IMR-90 (cell line): ENCODE data around the gene TIAM1. TPM values are rescaled to one million over a fixed set of nuclear protein-coding genes. Genes with fewer than 3 reads are reported as not detected.

Source experiments
- ATAC-seq: fragments of 200-7000 bp; cut with Tn5 transposase; 2 replicates; pipeline ENCODE4 v1.9.1; 2020; ENCODE audit warnings: low read depth, mild to moderate bottlenecking, moderate library complexity
- BruUV-seq: library from RNA; stranded (reverse); fragments of 400-500 nt; replicated peaks from 2 replicates; lab custom pipeline; 2021; lab: Mats Ljungman, UMichigan
- CTCF ChIA-PET: fragments of 300-600 bp; formaldehyde crosslinking; extraction: SDS; loops from one replicate; lab custom pipeline; 2021; ENCODE audit warnings: antibody characterized with exemption; lab: Yijun Ruan, JAX
- POLR2A ChIA-PET: fragments of 300-600 bp; sonication (Branson Sonifier 250); formaldehyde crosslinking; loops from one replicate; lab custom pipeline; 2022; ENCODE audit warnings: antibody characterized with exemption; ENCODE audit not compliant: unreplicated experiment; lab: Charles Lee
- DNase-seq: peaks from one replicate; pipeline ENCODE4 v3.0.0; 2013
- H2AFZ ChIP-seq: replicated peaks from 2 replicates; pipeline ENCODE3; 2013; ENCODE audit warnings: low read length, mild to moderate bottlenecking; ENCODE audit not compliant: poor library complexity
- H2AK5ac ChIP-seq: 2 replicates; pipeline ENCODE4 v1.6.1; 2013; ENCODE audit warnings: low read depth, low read length, inconsistent platforms
- H2AK9ac ChIP-seq: replicated peaks from 2 replicates; pipeline ENCODE3; 2013; ENCODE audit warnings: mild to moderate bottlenecking, low read depth, low read length, moderate library complexity; ENCODE audit not compliant: poor library complexity
- H2BK120ac ChIP-seq: 2 replicates; pipeline ENCODE4 v1.6.1; 2013; ENCODE audit warnings: low read depth, low read length, inconsistent platforms
- H2BK15ac ChIP-seq: 3 replicates; pipeline ENCODE4 v1.6.1; 2013; ENCODE audit warnings: low read depth, low read length, inconsistent platforms
- H2BK20ac ChIP-seq: 2 replicates; pipeline ENCODE4 v1.6.1; 2013; ENCODE audit warnings: low read depth, mild to moderate bottlenecking, inconsistent platforms, low read length, moderate library complexity
- H2BK5ac ChIP-seq: 2 replicates; pipeline ENCODE4 v1.6.1; 2013; ENCODE audit warnings: mild to moderate bottlenecking, low read depth, low read length, inconsistent platforms; ENCODE audit not compliant: poor library complexity, severe bottlenecking
- H3K14ac ChIP-seq: replicated peaks from 2 replicates; pipeline ENCODE4 v1.6.1; 2013; ENCODE audit warnings: low read depth, low read length, inconsistent platforms
- H3K18ac ChIP-seq: 2 replicates; pipeline ENCODE4 v1.6.1; 2013; ENCODE audit warnings: low read depth, low read length, control low read depth
- H3K23ac ChIP-seq: 2 replicates; pipeline ENCODE4 v1.6.1; 2013; ENCODE audit warnings: low read depth, low read length, inconsistent platforms
- H3K27ac ChIP-seq: 2 replicates; pipeline ENCODE4 v1.5.1; 2013; ENCODE audit warnings: mild to moderate bottlenecking, control low read depth, low read length; ENCODE audit not compliant: insufficient read depth
- H3K27me3 ChIP-seq: 2 replicates; pipeline ENCODE4 v1.6.1; 2013; ENCODE audit warnings: low read length; ENCODE audit not compliant: control insufficient read depth, insufficient read depth
- H3K36me3 ChIP-seq: 2 replicates; pipeline ENCODE4 v1.6.1; 2013; ENCODE audit warnings: low read length, mixed read lengths; ENCODE audit not compliant: control insufficient read depth, insufficient read depth
- H3K4ac ChIP-seq: 2 replicates; pipeline ENCODE4 v1.6.1; 2013; ENCODE audit warnings: low read depth, low read length, inconsistent platforms
- H3K4me1 ChIP-seq: 2 replicates; pipeline ENCODE4 v1.6.1; 2013; ENCODE audit warnings: low read length, mixed read lengths; ENCODE audit not compliant: control insufficient read depth, insufficient read depth
- H3K4me2 ChIP-seq: 2 replicates; pipeline ENCODE4 v1.6.1; 2013; ENCODE audit warnings: low read depth, mild to moderate bottlenecking, control low read depth, low read length, moderate library complexity
- H3K4me3 ChIP-seq: 2 replicates; pipeline ENCODE4 v1.5.1; 2013; ENCODE audit warnings: low read depth, mild to moderate bottlenecking, control low read depth, low read length, moderate library complexity; ENCODE audit not compliant: insufficient read depth
- H3K56ac ChIP-seq: 2 replicates; pipeline ENCODE4 v1.6.1; 2013; ENCODE audit warnings: low read length, inconsistent platforms; ENCODE audit not compliant: insufficient read depth; ENCODE audit errors: extremely low read depth
- H3K79me1 ChIP-seq, 2 experiments: 2 replicates each; pipeline ENCODE4 v1.6.1; 2013; ENCODE audit warnings: low read length in 2 of 2, inconsistent platforms in 1 of 2, low read depth in 1 of 2
- H3K9ac ChIP-seq: 2 replicates; pipeline ENCODE4 v1.6.1; 2013; ENCODE audit warnings: low read depth, low read length, control low read depth
- H3K9me1 ChIP-seq: 2 replicates; pipeline ENCODE4 v1.6.1; 2013; ENCODE audit warnings: low read length, inconsistent platforms; ENCODE audit not compliant: insufficient read depth
- H3K9me3 ChIP-seq: 2 replicates; pipeline ENCODE4 v1.6.1; 2013; ENCODE audit warnings: low read length; ENCODE audit not compliant: control insufficient read depth, insufficient read depth
- H4K20me1 ChIP-seq: 2 replicates; pipeline ENCODE4 v1.6.1; 2013; ENCODE audit warnings: low read length, inconsistent platforms; ENCODE audit not compliant: insufficient read depth
- H4K5ac ChIP-seq: 2 replicates; pipeline ENCODE4 v1.6.1; 2013; ENCODE audit warnings: mild to moderate bottlenecking, low read depth, low read length, control low read depth
- H4K8ac ChIP-seq, 2 experiments: 2 replicates each; pipeline ENCODE4 v1.6.1; 2013; ENCODE audit warnings: low read depth in 2 of 2, low read length in 2 of 2, control low read depth in 1 of 2, inconsistent platforms in 1 of 2
- H4K91ac ChIP-seq: 2 replicates; pipeline ENCODE4 v1.6.1; 2013; ENCODE audit warnings: low read depth, low read length, inconsistent platforms; ENCODE audit not compliant: insufficient read depth
- BHLHE40 ChIP-seq: fragments of 150-350 bp; IDR thresholded peaks from 2 replicates; pipeline ENCODE4 v1.6.1; 2016; ENCODE audit warnings: mild to moderate bottlenecking, low read depth, low read length
- CEBPB ChIP-seq: IDR thresholded peaks from 2 replicates; pipeline ENCODE4 v1.6.1; 2012; ENCODE audit warnings: low read depth, low read length, improper control_type of control experiment
- CHD1 ChIP-seq: IDR thresholded peaks from 2 replicates; pipeline ENCODE4 v1.6.1; 2012; ENCODE audit warnings: low read depth, low read length, improper control_type of control experiment
- CTCF ChIP-seq: conservative IDR thresholded peaks from 2 replicates; pipeline ENCODE4 v1.5.1; 2012; ENCODE audit warnings: mild to moderate bottlenecking, low read depth, low read length, improper control_type of control experiment
- ELK1 ChIP-seq: fragments of 150-350 bp; IDR thresholded peaks from 2 replicates; pipeline ENCODE4 v1.6.1; 2016; ENCODE audit warnings: low read depth, mild to moderate bottlenecking, low read length, moderate library complexity, borderline replicate concordance
- FOS ChIP-seq: fragments of 150-350 bp; IDR thresholded peaks from 2 replicates; pipeline ENCODE4 v1.6.1; 2016; ENCODE audit warnings: low read depth, low read length
- MAFK ChIP-seq: IDR thresholded peaks from 2 replicates; pipeline ENCODE4 v1.6.1; 2012; ENCODE audit warnings: low read depth, low read length, improper control_type of control experiment
- MAZ ChIP-seq: IDR thresholded peaks from 2 replicates; pipeline ENCODE4 v1.6.1; 2012; ENCODE audit warnings: low read depth, mild to moderate bottlenecking, low read length, improper control_type of control experiment, moderate library complexity, borderline replicate concordance
- MXI1 ChIP-seq: IDR thresholded peaks from 2 replicates; pipeline ENCODE4 v1.6.1; 2012; ENCODE audit warnings: low read depth, mild to moderate bottlenecking, low read length, moderate library complexity, borderline replicate concordance
- NFE2L2 ChIP-seq: fragments of 150-350 bp; IDR thresholded peaks from 2 replicates; pipeline ENCODE4 v1.6.1; 2016; ENCODE audit warnings: low read depth, mild to moderate bottlenecking, low read length
- POLR2A ChIP-seq: IDR thresholded peaks from 2 replicates; pipeline ENCODE4 v1.6.1; 2012; ENCODE audit warnings: mild to moderate bottlenecking, low read depth, low read length
- RAD21 ChIP-seq: IDR thresholded peaks from 2 replicates; pipeline ENCODE4 v1.6.1; 2012; ENCODE audit warnings: low read length, improper control_type of control experiment
- RCOR1 ChIP-seq: IDR thresholded peaks from 2 replicates; pipeline ENCODE4 v1.6.1; 2012; ENCODE audit warnings: mild to moderate bottlenecking, low read length, improper control_type of control experiment; ENCODE audit not compliant: insufficient replicate concordance
- RFX5 ChIP-seq: IDR thresholded peaks from 2 replicates; pipeline ENCODE4 v1.8.0; 2012; ENCODE audit warnings: low read depth, mild to moderate bottlenecking, low read length, moderate library complexity
- SMC3 ChIP-seq: fragments of 150-350 bp; IDR thresholded peaks from 2 replicates; pipeline ENCODE4 v1.6.1; 2016; ENCODE audit warnings: low read depth, mild to moderate bottlenecking, antibody characterized with exemption, low read length, moderate library complexity
- USF2 ChIP-seq: fragments of 150-350 bp; IDR thresholded peaks from 2 replicates; pipeline ENCODE4 v1.6.1; 2017; ENCODE audit warnings: mild to moderate bottlenecking, antibody characterized with exemption, low read length, low read depth
- WGBS, 2 experiments: methylation state at CpG; one replicate each; pipeline versions ENCODE4 v1.1.5 to v1.1.7; 2013; ENCODE audit warnings: missing lambda C conversion rate in 2 of 2; ENCODE audit not compliant: insufficient read length in 1 of 2; ENCODE audit errors: extremely low coverage in 2 of 2; 5-methylcytosine and 5-hydroxymethylcytosine counted together
- dilution Hi-C: fragments of 300-500 bp; cut with HindIII; formaldehyde crosslinking; loops from one replicate; pipeline ENCODE4 v1.14.3; 2018; ENCODE audit warnings: low sequenced_read_pairs; ENCODE audit not compliant: unreplicated experiment
- in situ Hi-C: fragments of 300-500 bp; cut with MboI; formaldehyde crosslinking; loops from 3 replicates; pipeline ENCODE4 v1.14.3; 2019; ENCODE audit warnings: low sequenced_read_pairs, inconsistent platforms, mixed read lengths
- intact Hi-C: fragments of 100-400 bp; cut with micrococcal nuclease; formaldehyde crosslinking; loops from 2 replicates; pipeline ENCODE4 v1.10.0; 2022
- polyA plus RNA-seq, 3 experiments: library from polyadenylated mRNA; depleted of rRNA; stranded (reverse); fragments of >200 nt; gene quantifications; 2 replicates each; pipeline ENCODE4 v1.2.3, GENCODE V29; 2012; ENCODE audit warnings: low replicate concordance in 1 of 3
- total RNA-seq: library from RNA; depleted of rRNA; stranded (reverse); fragments of >200 nt; gene quantifications from 2 replicates; pipeline ENCODE4 v1.2.3, GENCODE V29; 2012

TIAM1 gene
- total and polyA plus RNA-seq, 2 of the 4 experiments (the other 2 are of a cell fraction) = 2.9 to 9.3 TPM

GRCh38 chr21:31279214-31279613 is 64.8 kb downstream of the TIAM1 start:
- Histone ChIP-seq H2BK15ac (peak overlapping the region; percentile 42; the same call in 1 of the 3 replicates), H3K56ac (no peak overlapping the region), H3K9ac (no peak overlapping the region), H3K23ac (no peak overlapping the region), H3K14ac (no peak overlapping the region), H4K91ac (no peak overlapping the region; the same call in 1 of the 2 replicates), H2BK20ac (no peak overlapping the region), H2AFZ (no peak overlapping the region), H3K36me3 (no peaks in the 10 kb centered on the region), H3K4ac (no peak overlapping the region), H3K4me1 (peaks cover 3% of the 10 kb centered on the region; the same call in 1 of the 2 replicates), H3K9me3 (no peaks in the 10 kb centered on the region), H3K79me1 (no peaks in the 10 kb centered on the region), H2AK9ac (no peak overlapping the region), H3K4me3 (no peak overlapping the region), H3K27me3 (no peaks in the 10 kb centered on the region), H2BK5ac (no peak overlapping the region), H4K8ac (no peak overlapping the region), H3K4me2 (no peak overlapping the region), H3K18ac (no peak overlapping the region), H3K9me1 (peaks cover 4% of the 10 kb centered on the region; the same call in 1 of the 2 replicates), H4K5ac (no peak overlapping the region), H2AK5ac (no peak overlapping the region), H4K20me1 (no peaks in the 10 kb centered on the region), H3K27ac (no peak overlapping the region), H2BK120ac (no peak overlapping the region)
- ATAC-seq = no peak
- no TSS peak for BruUV-seq
- intact Hi-C loops = no loop called here
- ChIA-PET POLR2A (no interaction called here), CTCF (interaction anchor here (0.6 kb wide), 1 partner anchor 245 kb away, joined by 3 read pairs; no protein-coding TSS in a partner anchor)
- DNase-seq = no peak
- TF ChIP-seq CTCF (no peak), CEBPB (no peak), CHD1 (no peak), RFX5 (no peak), MAZ (no peak), NFE2L2 (no peak), RAD21 (no peak), ELK1 (no peak), RCOR1 (no peak), BHLHE40 (no peak), MAFK (no peak), FOS (no peak), USF2 (no peak), SMC3 (no peak), MXI1 (no peak), POLR2A (no peak)
- in situ Hi-C loops = no loop called here
- dilution Hi-C loops = no loop called here
- WGBS, 2 experiments = 100% methylated on average over 4 of the region's 8 CpGs; no CpG with 5 or more reads in 1 of the 2 experiments
